ENCODE data around the gene EPS8L2. TPM values are rescaled to one million over a fixed set of nuclear protein-coding genes. Genes with fewer than 3 reads are reported as not detected.

Gene EPS8L2
- total RNA-seq, 1 experiment from 2014 or later = 0.90 TPM

DNA sequence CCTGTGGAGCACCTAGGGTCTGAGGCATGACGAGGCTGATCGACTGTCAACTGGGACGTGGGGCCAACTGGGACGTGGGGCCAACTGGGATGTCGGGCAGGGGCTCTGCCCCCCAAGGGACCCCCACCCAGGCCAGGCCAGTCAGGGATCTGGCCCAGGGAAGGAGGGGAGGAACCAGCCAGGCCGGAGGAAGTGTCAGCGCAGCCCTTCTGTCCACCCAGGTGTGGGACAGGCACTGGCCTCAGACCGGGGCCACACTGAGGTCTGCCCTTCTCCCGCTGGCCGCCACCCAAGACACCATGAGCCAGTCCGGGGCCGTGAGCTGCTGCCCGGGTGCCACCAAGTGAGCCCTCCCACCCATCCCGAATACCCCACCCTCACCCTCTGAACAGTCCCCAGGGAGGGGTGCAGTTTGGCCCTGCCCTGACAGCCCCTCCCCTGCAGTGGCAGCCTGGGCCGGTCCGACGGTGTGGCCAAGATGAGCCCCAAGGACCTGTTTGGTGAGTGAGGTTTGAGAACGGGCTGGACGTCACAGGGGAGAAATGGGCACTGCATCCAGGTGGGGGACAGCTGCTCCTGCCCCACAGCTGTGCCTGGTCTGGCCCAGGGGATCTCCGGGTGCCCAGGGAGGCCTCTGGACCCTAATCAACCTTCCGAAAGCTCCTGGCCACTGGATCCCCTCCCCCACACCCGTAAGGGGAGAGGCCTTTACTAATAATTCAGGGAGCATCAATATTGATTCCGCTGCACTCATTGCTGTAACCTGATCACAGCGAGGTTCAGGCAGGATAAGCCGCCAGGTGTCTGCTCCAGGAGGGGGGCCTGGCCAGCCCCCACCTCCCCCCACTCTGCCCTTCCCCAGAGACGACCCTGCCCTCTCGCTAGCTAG, 3.3 kb downstream of the EPS8L2 start:
- ChIA-PET POLR2A (ENCODE audit: low non-redundant PET) (no interaction called here), CTCF (no interaction called here)
- BruUV-seq (replicated peaks) = no TSS peak
- no peaks in the 10 kb centered on the region for H3K27me3 ChIP-seq (replicated peaks; ENCODE audit: insufficient read depth, low read depth, low read length, poor library complexity)
- DNase-seq (ENCODE audit: low spot score) = no peak
- no peak overlapping the region for H3K4me3 ChIP-seq (ENCODE audit: low read depth, low read length, poor library complexity, severe bottlenecking)
- intact Hi-C loops (cut with micrococcal nuclease; ENCODE audit: unreplicated experiment) = no loop called here
- H3K27ac ChIP-seq (ENCODE audit: low read depth, low read length, poor library complexity, severe bottlenecking) = no peak overlapping the region
- no peaks in the 10 kb centered on the region for H3K4me1 ChIP-seq (ENCODE audit: insufficient read depth, low read length, poor library complexity, severe bottlenecking)
- no peaks in the 10 kb centered on the region for H3K9me3 ChIP-seq (ENCODE audit: low read depth, low read length, poor library complexity, severe bottlenecking)
- TF ChIP-seq EZH2 (IDR thresholded peaks at IDR 0.05; ENCODE audit: borderline replicate concordance, low read depth, low read length, poor library complexity, severe bottlenecking) (no peak), CTCF (conservative IDR thresholded peaks at IDR 0.05; ENCODE audit: low read depth, low read length) (no peak)
- H3K36me3 ChIP-seq (ENCODE audit: insufficient read depth, low read length, poor library complexity, severe bottlenecking) = no peaks in the 10 kb centered on the region

- TF ChIP-seq CTCF (conservative IDR thresholded peaks at IDR 0.05; ENCODE audit: low read depth, low read length) (no peak), EZH2 (IDR thresholded peaks at IDR 0.05; ENCODE audit: borderline replicate concordance, low read depth, low read length, poor library complexity, severe bottlenecking) (no peak)
- no peak overlapping the region for H3K4me3 ChIP-seq (ENCODE audit: low read depth, low read length, poor library complexity, severe bottlenecking)
- ChIA-PET CTCF (no interaction called here), POLR2A (ENCODE audit: low non-redundant PET) (no interaction called here)
- no peak for DNase-seq (ENCODE audit: low spot score)
- intact Hi-C loops (cut with micrococcal nuclease; ENCODE audit: unreplicated experiment) = no loop called here
- no peaks in the 10 kb centered on the region for H3K36me3 ChIP-seq (ENCODE audit: insufficient read depth, low read length, poor library complexity, severe bottlenecking)
- H3K9me3 ChIP-seq (ENCODE audit: low read depth, low read length, poor library complexity, severe bottlenecking) = no peaks in the 10 kb centered on the region
- H3K4me1 ChIP-seq (ENCODE audit: insufficient read depth, low read length, poor library complexity, severe bottlenecking) = no peaks in the 10 kb centered on the region
- H3K27ac ChIP-seq (ENCODE audit: low read depth, low read length, poor library complexity, severe bottlenecking) = no peak overlapping the region
- BruUV-seq (replicated peaks) = no TSS peak
- peaks cover under 1% of the 10 kb centered on the region for H3K27me3 ChIP-seq (replicated peaks; ENCODE audit: insufficient read depth, low read depth, low read length, poor library complexity)
These were observed 8.4 kb downstream of the EPS8L2 start for GRCh38 chr11:714436-714835.

DNA sequence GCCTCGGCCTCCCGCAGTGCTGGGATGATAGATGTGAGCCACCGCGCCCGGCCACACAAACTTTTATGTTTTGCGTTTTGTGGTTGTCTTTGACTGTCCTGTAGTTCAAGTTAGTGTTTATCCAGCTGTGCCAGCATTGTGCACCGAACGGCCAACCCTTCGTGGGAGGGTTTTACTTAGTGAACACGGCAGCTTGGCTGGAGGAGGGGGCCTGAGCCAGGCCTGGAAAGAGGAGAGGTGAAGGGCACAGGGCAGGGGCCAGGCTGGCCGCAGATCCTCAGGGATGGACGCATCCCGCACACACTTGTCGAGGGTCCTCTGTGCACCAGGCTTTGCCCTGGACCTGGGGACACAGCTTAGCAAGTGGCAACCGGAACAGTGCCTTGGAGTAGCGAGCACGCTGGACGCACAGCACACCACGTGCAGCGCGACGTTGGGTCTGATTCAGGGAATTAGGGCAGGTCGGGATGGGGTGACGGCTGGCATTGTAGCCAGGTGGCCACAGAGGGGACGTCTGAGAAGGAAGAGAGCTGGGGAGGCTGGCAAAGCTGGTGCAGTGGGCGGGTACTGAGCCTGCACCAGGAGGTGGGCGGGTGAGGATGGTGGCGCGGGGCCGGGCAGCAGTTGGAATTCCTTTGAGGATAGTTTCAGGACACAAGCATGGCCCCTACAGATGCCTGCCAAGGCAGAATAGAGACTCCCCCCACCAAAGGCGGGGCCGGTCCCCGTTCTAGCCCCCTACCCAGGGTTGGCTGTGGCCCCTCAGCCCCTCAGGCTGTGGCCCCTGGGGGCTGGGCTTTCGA, 13.4 kb downstream of the EPS8L2 start:
- H3K27me3 ChIP-seq (replicated peaks; ENCODE audit: insufficient read depth, low read depth, low read length, poor library complexity) = peaks cover 32% of the 10 kb centered on the region
- no peak for DNase-seq (ENCODE audit: low spot score)
- H3K36me3 ChIP-seq (ENCODE audit: insufficient read depth, low read length, poor library complexity, severe bottlenecking) = no peaks in the 10 kb centered on the region
- TF ChIP-seq EZH2 (IDR thresholded peaks at IDR 0.05; ENCODE audit: borderline replicate concordance, low read depth, low read length, poor library complexity, severe bottlenecking) (no peak), CTCF (conservative IDR thresholded peaks at IDR 0.05; ENCODE audit: low read depth, low read length) (no peak)
- BruUV-seq (replicated peaks) = no TSS peak
- intact Hi-C loops (cut with micrococcal nuclease; ENCODE audit: unreplicated experiment) = loop anchor here (5.0 to 10.0 kb wide), 2 partner anchors 57 to 165 kb away; no protein-coding TSS in a partner anchor
- no peaks in the 10 kb centered on the region for H3K4me1 ChIP-seq (ENCODE audit: insufficient read depth, low read length, poor library complexity, severe bottlenecking)
- ChIA-PET CTCF (interaction anchor here (0.6 kb wide), 1 partner anchor 482 kb away, joined by 3 read pairs; no protein-coding TSS in a partner anchor), POLR2A (ENCODE audit: low non-redundant PET) (no interaction called here)
- H3K27ac ChIP-seq (ENCODE audit: low read depth, low read length, poor library complexity, severe bottlenecking) = no peak overlapping the region
- no peaks in the 10 kb centered on the region for H3K9me3 ChIP-seq (ENCODE audit: low read depth, low read length, poor library complexity, severe bottlenecking)
- no peak overlapping the region for H3K4me3 ChIP-seq (ENCODE audit: low read depth, low read length, poor library complexity, severe bottlenecking)

Measured in A673 (cell line).